GM12874 (cell line): ENCODE data around the gene ALKBH6.

ENCODE experiments used
- CTCF ChIP-seq: IDR thresholded peaks from 2 replicates; pipeline ENCODE4 v1.5.1; 2011; ENCODE audit warnings: low read depth, mild to moderate bottlenecking, control low read depth, low read length, moderate library complexity; ENCODE audit not compliant: insufficient read depth

The ALKBH6 gene

GRCh38 chr19:36027696-36028095, 13.7 kb upstream of the ALKBH6 start:
- TF ChIP-seq CTCF, result no peak

DNA sequence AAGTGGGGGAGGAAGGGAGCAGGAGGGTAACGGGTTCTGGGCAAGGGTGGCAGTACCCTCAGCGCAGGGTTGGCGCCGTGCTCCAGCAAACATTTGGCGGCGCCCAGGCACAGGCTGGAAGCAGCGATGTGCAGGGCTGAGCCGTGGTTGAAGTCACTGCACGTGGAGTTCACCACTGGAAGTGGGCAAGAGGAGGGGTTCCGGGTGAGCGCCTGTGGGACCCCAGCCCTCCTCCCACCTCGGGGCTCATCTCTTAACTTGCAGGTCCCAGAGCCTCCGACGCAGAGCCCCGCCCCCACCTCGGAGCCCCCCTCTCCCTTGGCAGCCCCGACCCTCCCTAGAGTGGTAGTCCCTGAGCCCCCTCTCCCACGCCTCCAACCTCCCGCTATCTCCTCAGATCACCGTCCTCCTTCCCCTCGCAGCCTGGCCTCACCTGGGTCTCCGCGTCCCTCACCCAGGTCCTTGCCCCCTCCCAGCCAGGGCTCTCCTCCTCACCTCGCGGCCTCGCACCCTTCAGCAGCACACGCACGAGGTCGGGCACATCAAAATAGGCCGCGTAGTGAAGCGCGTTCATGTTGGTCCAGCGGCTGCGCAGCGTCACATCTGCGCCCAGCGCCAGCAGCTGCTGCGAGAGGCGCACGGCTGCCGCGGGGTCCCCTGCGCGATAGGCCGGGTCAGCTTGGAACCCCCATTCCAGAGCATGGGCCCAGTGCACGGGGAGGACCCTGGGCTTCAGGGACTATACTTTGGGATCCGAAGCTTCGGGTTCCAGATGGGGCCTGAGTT, 12.3 kb upstream of the ALKBH6 start:
- no peak for TF ChIP-seq CTCF

GRCh38 chr19:36025541-36025940, 11.5 kb upstream of the ALKBH6 start:
- TF ChIP-seq CTCF, result no peak

DNA sequence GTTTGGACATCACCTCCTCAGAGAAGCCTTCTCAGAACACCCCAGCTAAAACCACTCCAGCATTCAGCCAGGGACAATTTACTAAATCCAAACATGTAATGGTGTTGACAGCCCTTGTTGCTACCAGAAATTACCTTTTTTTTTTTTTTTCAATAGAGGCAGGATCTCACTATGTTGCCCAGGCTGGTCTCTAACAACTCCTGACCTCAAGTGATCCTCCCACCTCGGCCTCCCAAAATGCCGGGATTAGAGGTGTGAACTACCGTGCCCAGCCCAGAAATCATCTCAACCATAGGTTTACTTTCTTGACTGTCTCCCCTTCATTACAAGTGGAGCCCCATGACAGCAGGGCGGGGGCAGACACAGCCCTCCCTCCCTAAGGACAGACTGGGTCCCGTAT, 9.4 kb upstream of the ALKBH6 start:
- no peak for TF ChIP-seq CTCF

DNA sequence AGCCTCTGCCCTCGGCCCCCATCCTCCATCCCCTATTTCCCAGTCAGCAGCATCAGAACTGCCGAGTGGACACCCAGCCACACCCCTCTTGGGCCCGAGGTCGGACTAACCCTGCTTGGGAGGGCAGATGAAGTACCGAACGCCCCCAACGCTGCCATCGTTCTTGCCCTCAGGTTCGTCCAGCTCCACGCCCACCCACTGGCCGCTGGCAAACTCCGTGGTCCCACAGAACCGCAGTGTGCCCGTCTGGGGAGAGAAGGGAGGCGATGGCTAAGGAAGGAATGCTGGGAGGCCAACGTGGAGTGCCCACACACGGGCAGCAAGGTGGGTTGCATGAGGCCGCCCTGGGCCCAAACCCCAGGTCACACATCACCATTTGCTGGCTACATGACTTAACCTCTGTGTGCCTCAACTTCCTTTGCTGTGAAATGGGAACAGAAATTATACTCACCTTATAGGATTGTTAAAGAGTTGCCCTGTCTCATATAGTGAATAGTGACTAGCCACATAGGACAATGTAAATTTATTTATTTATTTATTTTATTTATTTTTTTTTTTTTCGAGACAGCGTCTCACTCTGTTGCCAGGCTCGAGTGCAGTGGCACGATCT, 5.2 kb upstream of the ALKBH6 start:
- TF ChIP-seq CTCF, result no peak

DNA sequence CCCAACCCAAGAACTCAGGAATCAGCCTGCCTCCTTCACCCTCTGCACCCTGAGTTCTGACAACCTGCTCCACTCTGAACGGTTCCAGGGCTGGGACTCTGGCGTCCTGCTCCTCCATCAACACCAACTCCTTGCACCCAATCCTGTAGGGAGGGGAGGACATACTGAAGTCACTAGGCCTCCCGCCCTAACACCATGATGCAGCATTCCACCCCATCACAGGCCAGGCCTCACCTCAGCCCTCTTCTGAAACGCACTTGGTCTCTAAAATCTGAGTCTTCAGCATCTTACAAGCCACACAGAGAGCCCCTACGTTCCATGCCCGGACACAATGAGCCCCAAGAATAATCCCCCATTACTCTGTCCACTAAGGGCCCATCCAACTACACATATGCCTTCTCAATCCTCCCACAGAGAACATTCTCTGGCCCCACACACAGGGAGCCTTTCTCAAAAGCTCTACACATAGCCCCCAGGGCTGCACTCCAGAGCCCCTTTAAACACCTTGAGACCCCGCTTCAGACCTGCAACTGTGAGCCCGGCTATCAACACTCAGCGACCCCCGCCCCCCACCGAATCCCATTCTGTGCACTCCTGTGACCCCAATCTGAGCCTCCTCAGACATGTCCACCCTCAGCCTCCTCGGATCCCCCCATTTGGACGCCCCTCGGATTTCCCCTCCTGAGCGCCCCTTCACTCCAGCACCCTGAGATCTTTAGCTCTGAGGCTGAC, 567 bp downstream of the ALKBH6 start:
- TF ChIP-seq CTCF, result no peak

DNA sequence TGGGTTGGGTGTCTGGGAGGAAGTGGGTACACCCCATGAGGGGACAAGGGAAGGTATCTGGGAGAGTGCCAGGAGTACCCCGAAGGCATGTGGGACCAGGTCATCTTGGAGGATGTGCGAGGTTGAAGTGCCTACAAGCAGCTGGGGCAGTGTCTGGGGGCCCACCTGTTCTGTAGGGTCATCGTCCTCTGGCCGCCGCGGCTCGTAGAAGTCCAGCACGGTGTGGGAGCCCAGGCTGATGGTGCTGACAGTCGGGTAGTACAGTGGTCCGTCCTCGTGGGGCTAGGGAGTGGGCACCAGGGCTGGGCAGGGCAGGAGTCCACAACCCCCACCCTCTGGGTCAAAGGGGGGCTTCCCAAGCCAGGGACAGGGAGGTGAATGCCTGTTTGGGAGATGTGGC, 3.6 kb downstream of the ALKBH6 start:
- no peak for TF ChIP-seq CTCF
